A673 (cell line): ENCODE data around the gene EXOSC10.

ENCODE experiments used
- EZH2 ChIP-seq: fragments of 200-600 bp; sonication (generic); IDR thresholded peaks from 2 replicates; pipeline ENCODE4 v1.6.1; 2017; ENCODE audit warnings: borderline replicate concordance, low read depth, mild to moderate bottlenecking, mixed read lengths, antibody characterized with exemption, low read length; ENCODE audit not compliant: poor library complexity, severe bottlenecking
- TF ChIP-seq, protein P1 (sequence below): fragments of 300-800, 200-600 bp; sonication (generic); conservative IDR thresholded peaks from 2 replicates; pipeline ENCODE4 v1.5.1; 2017; ENCODE audit warnings: low read depth, mild to moderate bottlenecking, antibody characterized with exemption, low read length, moderate library complexity, mixed read lengths

DNA sequence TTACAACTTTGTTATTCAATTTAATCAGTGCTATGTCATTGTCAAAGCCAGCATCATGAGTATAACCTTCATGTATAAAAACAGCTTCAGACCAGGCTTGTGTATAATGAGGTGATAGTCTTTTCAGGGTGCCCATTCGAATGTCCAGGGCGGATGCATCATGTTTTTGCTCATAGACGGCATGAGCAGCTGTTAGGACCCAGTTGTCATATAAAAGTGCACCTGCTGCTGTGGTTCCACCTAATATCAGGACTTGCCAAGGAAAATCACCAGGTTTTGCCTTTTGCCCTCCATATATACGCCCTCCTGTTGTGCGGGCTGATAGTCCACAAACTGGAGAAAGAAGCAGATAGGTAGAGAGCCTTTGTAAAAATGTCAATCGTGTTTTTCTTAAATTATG lies 72.4 kb downstream of the EXOSC10 start:
- TF ChIP-seq EZH2, result no peak
- TF ChIP-seq, protein P1, sequence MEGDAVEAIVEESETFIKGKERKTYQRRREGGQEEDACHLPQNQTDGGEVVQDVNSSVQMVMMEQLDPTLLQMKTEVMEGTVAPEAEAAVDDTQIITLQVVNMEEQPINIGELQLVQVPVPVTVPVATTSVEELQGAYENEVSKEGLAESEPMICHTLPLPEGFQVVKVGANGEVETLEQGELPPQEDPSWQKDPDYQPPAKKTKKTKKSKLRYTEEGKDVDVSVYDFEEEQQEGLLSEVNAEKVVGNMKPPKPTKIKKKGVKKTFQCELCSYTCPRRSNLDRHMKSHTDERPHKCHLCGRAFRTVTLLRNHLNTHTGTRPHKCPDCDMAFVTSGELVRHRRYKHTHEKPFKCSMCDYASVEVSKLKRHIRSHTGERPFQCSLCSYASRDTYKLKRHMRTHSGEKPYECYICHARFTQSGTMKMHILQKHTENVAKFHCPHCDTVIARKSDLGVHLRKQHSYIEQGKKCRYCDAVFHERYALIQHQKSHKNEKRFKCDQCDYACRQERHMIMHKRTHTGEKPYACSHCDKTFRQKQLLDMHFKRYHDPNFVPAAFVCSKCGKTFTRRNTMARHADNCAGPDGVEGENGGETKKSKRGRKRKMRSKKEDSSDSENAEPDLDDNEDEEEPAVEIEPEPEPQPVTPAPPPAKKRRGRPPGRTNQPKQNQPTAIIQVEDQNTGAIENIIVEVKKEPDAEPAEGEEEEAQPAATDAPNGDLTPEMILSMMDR, result no peak
